Measurements from ENCODE around the gene SEMA3B. TPM values are rescaled to one million over a fixed set of nuclear protein-coding genes. Genes with fewer than 3 reads are reported as not detected.
"Not testable (repeated sequence)": the region's sequence is repeated elsewhere in the genome, so short reads cannot be mapped to it uniquely, and the experiment has no call there.

SEMA3B gene
- polyA plus RNA-seq, 1 donor (not counting 4 experiments of a cell fraction or from before 2014, with no cell fraction given): 0.58 TPM

GRCh38 chr3:50227390-50228183, 41.4 kb upstream of the SEMA3B start:
- Histone ChIP-seq H3K79me2 (ENCODE audit: control insufficient read depth, insufficient read depth, low read length) (no peaks in the 10 kb centered on the region), H3K27me3 (ENCODE audit: control insufficient read depth, extremely low read depth, insufficient read depth, low read length) (peaks cover 4% of the 10 kb centered on the region), H3K27ac (ENCODE audit: control insufficient read depth, insufficient read depth, low read length) (peak overlapping the region; percentile 71), H2AFZ (ENCODE audit: control insufficient read depth, low read length) (peak overlapping the region; percentile 94), H3K9me3 (ENCODE audit: control insufficient read depth, low read depth, low read length) (no peaks in the 10 kb centered on the region), H3K9me1 (ENCODE audit: control insufficient read depth, extremely low read depth, insufficient read depth, low read length) (no peaks in the 10 kb centered on the region), H4K20me1 (ENCODE audit: control insufficient read depth, extremely low read depth, insufficient read depth, low read length) (no peaks in the 10 kb centered on the region), H3K36me3 (ENCODE audit: control insufficient read depth in 2 of 2, extremely low read depth in 1 of 2, insufficient read depth in 2 of 2, low read length in 2 of 2) (no peaks in the 10 kb centered on the region), H3K4me3 (ENCODE audit: control insufficient read depth in 2 of 3, extremely low read depth in 1 of 3, insufficient read depth in 2 of 3, low read depth in 1 of 3, low read length in 3 of 3) (peak overlapping the region; percentile 37 to 96 (median 76)), H3K4me2 (ENCODE audit: control insufficient read depth, extremely low read depth, insufficient read depth, low read depth, low read length) (peak overlapping the region; percentile 98), H3K9ac (ENCODE audit: control insufficient read depth, extremely low read depth, insufficient read depth, low read length) (peak overlapping the region; percentile 80), H3K4me1 (ENCODE audit: control insufficient read depth, extremely low read depth, insufficient read depth, low read length) (peaks cover 15% of the 10 kb centered on the region)
- dilution Hi-C loops (cut with MboI; ENCODE audit: extremely low pct_ligation_motif_present, low sequenced_read_pairs): no loop called here
- DNase-seq (ENCODE audit: low read depth, low spot score): no peak
- FAIRE-seq: peak; percentile 39
- TF ChIP-seq CTCF (optimal IDR thresholded peaks at IDR 0.05 in 1 of 3, IDR thresholded peaks at IDR 0.05 in 1 of 3, conservative IDR thresholded peaks at IDR 0.05 in 1 of 3; ENCODE audit: extremely low read depth in 1 of 3, insufficient read depth in 2 of 3, low read length in 3 of 3) (peak; percentile 50 to 86 (median 78)), EZH2 (IDR thresholded peaks at IDR 0.05; ENCODE audit: low read length) (no peak)

DNA sequence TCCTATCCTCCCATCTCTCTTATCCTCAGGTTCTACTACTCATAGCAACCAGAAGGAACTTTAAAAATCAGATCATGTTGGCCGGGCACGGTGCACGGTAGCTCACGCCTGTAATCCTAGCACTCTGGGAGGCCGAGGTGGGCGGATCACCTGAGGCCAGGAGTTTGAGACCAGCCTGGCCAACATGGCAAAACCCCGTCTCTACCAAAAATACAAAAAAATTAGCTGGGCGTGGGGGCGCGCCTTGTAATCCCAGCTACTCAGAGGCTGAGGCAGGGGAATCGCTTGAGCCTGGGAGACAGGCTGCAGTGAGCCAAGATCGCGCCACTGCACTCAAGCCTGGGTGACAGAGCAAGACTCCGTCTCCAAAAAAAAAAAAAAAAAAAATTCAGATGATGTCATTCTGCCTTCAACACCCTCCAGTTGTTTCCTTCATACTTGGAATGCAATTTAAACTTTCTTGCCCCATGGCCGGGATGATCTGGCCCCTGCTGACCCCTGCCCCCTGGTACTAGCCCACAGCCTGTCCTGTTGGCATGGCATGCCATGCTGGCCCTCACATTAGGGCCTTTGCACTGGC, 40.7 kb upstream of the SEMA3B start:
- not testable (repeated sequence) for FAIRE-seq
- peaks cover 15% of the 10 kb centered on the region for H3K4me1 ChIP-seq (ENCODE audit: control insufficient read depth, extremely low read depth, insufficient read depth, low read length)

More for the DNA sequence above, 40.7 kb upstream of the SEMA3B start:
- peak overlapping the region; percentile 80 for H3K9ac ChIP-seq (ENCODE audit: control insufficient read depth, extremely low read depth, insufficient read depth, low read length)
- H3K27me3 ChIP-seq (ENCODE audit: control insufficient read depth, extremely low read depth, insufficient read depth, low read length); H3K9me3 ChIP-seq (ENCODE audit: control insufficient read depth, low read depth, low read length); H3K79me2 ChIP-seq (ENCODE audit: control insufficient read depth, insufficient read depth, low read length); H3K36me3 ChIP-seq (ENCODE audit: control insufficient read depth in 2 of 2, extremely low read depth in 1 of 2, insufficient read depth in 2 of 2, low read length in 2 of 2); DNase-seq (ENCODE audit: low read depth, low spot score); H4K20me1 ChIP-seq (ENCODE audit: control insufficient read depth, extremely low read depth, insufficient read depth, low read length); H2AFZ ChIP-seq (ENCODE audit: control insufficient read depth, low read length); H3K9me1 ChIP-seq (ENCODE audit: control insufficient read depth, extremely low read depth, insufficient read depth, low read length); dilution Hi-C loops (cut with MboI; ENCODE audit: extremely low pct_ligation_motif_present, low sequenced_read_pairs): not testable (repeated sequence)
- peak overlapping the region; percentile 37 to 96 (median 76) for H3K4me3 ChIP-seq (ENCODE audit: control insufficient read depth in 2 of 3, extremely low read depth in 1 of 3, insufficient read depth in 2 of 3, low read depth in 1 of 3, low read length in 3 of 3)
- peak overlapping the region; percentile 98 for H3K4me2 ChIP-seq (ENCODE audit: control insufficient read depth, extremely low read depth, insufficient read depth, low read depth, low read length)
- H3K27ac ChIP-seq (ENCODE audit: control insufficient read depth, insufficient read depth, low read length): peak overlapping the region; percentile 71

Measured in keratinocyte (primary cell).